ENCODE measurements around the gene MCC. TPM values are rescaled to one million over a fixed set of nuclear protein-coding genes. Genes with fewer than 3 reads are reported as not detected.
"Not testable (repeated sequence)": the region's sequence is repeated elsewhere in the genome, so short reads cannot be mapped to it uniquely, and the experiment has no call there.

MCC gene
- total RNA-seq, 1 donor from 2014 or later, result 36.3 TPM

- ATAC-seq (no peak), DNase-seq (ENCODE audit: low spot score) (no peak)
Observed at GRCh38 chr5:113491022-113491421, 2.8 kb upstream of the MCC start.

- DNase-seq (ENCODE audit: low spot score) (no peak), ATAC-seq (no peak)
Observed at GRCh38 chr5:113490317-113490716, 2.1 kb upstream of the MCC start.

GRCh38 chr5:113489299-113489698 is 1.0 kb upstream of the MCC start:
- DNase-seq (ENCODE audit: low spot score), result no peak
- no peak for ATAC-seq

- DNase-seq (ENCODE audit: low spot score) (no peak), ATAC-seq (peak; percentile 44)
Observed at GRCh38 chr5:113488645-113489184, 462 bp upstream of the MCC start.

- ATAC-seq, result peak; percentile 34
- no peak for DNase-seq (ENCODE audit: low spot score)
Observed at GRCh38 chr5:113487416-113487780, 855 bp downstream of the MCC start.

- no peak for DNase-seq (ENCODE audit: low spot score)
Observed at GRCh38 chr5:113480243-113480642, 8.0 kb downstream of the MCC start.

GRCh38 chr5:113478691-113479090 is 9.6 kb downstream of the MCC start:
- DNase-seq (ENCODE audit: low spot score), result no peak
- no peak for ATAC-seq

More at GRCh38 chr5:113480243-113480642, 8.0 kb downstream of the MCC start:
- no peak for ATAC-seq

- DNase-seq (ENCODE audit: low spot score) (no peak), ATAC-seq (no peak)
Observed at GRCh38 chr5:113474100-113474728, 14.0 kb downstream of the MCC start.

GRCh38 chr5:113463032-113463431 is 25.2 kb downstream of the MCC start:
- DNase-seq (ENCODE audit: low spot score) (no peak), ATAC-seq (no peak)

- not testable (repeated sequence) for DNase-seq (ENCODE audit: low spot score); ATAC-seq
Observed at GRCh38 chr5:113457106-113457505, 31.1 kb downstream of the MCC start.

- no peak for ATAC-seq
Observed at GRCh38 chr5:113452941-113453340, 35.3 kb downstream of the MCC start.

GRCh38 chr5:113451797-113452196 is 36.5 kb downstream of the MCC start:
- DNase-seq (ENCODE audit: low spot score), result no peak
- no peak for ATAC-seq

More at GRCh38 chr5:113452941-113453340, 35.3 kb downstream of the MCC start:
- DNase-seq (ENCODE audit: low spot score), result no peak

- no peak for DNase-seq (ENCODE audit: low spot score)
- no peak for ATAC-seq
Observed at GRCh38 chr5:113450929-113451328, 37.3 kb downstream of the MCC start.

GRCh38 chr5:113450462-113450861 is 37.8 kb downstream of the MCC start:
- ATAC-seq (no peak), DNase-seq (ENCODE audit: low spot score) (no peak)

- peak; percentile 66 for ATAC-seq
- DNase-seq (ENCODE audit: low spot score), result no peak
Observed at GRCh38 chr5:113448252-113448651, 40.0 kb downstream of the MCC start.

- no peak for DNase-seq (ENCODE audit: low spot score)
Observed at GRCh38 chr5:113447498-113448050, 40.7 kb downstream of the MCC start.

GRCh38 chr5:113446358-113446927 is 41.8 kb downstream of the MCC start:
- no peak for DNase-seq (ENCODE audit: low spot score)
- ATAC-seq, result no peak

More at GRCh38 chr5:113447498-113448050, 40.7 kb downstream of the MCC start:
- ATAC-seq, result no peak

GRCh38 chr5:113437111-113437510 is 51.1 kb downstream of the MCC start:
- DNase-seq (ENCODE audit: low spot score) (no peak), ATAC-seq (no peak)

GRCh38 chr5:113435575-113435974 is 52.7 kb downstream of the MCC start:
- DNase-seq (ENCODE audit: low spot score), result no peak
- no peak for ATAC-seq

- no peak for DNase-seq (ENCODE audit: low spot score)
- ATAC-seq, result no peak
Observed at GRCh38 chr5:113434889-113435288, 53.4 kb downstream of the MCC start, which contains the start of gene TSSK1B. Gene TSSK1B, minus strand, starts transcription at chr5:113434989. Its CDS starts 150 bp downstream, at chr5:113434839.

GRCh38 chr5:113433862-113434612 is 54.2 kb downstream of the MCC start:
- no peak for DNase-seq (ENCODE audit: low spot score)
- no peak for ATAC-seq

Measured in left lobe of liver (tissue), 2 donors.